ENCODE results near the gene NMT1. TPM values are rescaled to one million over a fixed set of nuclear protein-coding genes. Genes with fewer than 3 reads are reported as not detected.

Gene NMT1
- total and polyA plus RNA-seq, 2 experiments from 2014 or later = 71.2 to 126 TPM

- Histone ChIP-seq H3K79me2 (peaks cover 95% of the 10 kb centered on the region), H3K27me3 (no peaks in the 10 kb centered on the region), H3K4me2 (no peak overlapping the region), H3K4me1 (ENCODE audit: insufficient read depth) (no peaks in the 10 kb centered on the region), H3K27ac (no peak overlapping the region), H3K36me3 (replicated peaks; ENCODE audit: insufficient read depth, low read depth) (no peaks in the 10 kb centered on the region), H2AFZ (no peak overlapping the region), H3K4me3 (no peak overlapping the region), H3K9me2 (replicated peaks; ENCODE audit: insufficient read depth) (no peaks in the 10 kb centered on the region), H4K20me1 (ENCODE audit: insufficient read depth, poor library complexity, severe bottlenecking) (peaks cover 11% of the 10 kb centered on the region), H3K9me3 (ENCODE audit: low read depth) (no peaks in the 10 kb centered on the region)
- no peak for DNase-seq (ENCODE audit: low spot score)
- WGBS (ENCODE audit: low lambda C conversion rate, missing lambda C conversion rate) = 89% methylated on average over 18 of the region's 18 CpGs
- TF ChIP-seq EZH2phosphoT487 (IDR thresholded peaks at IDR 0.05; ENCODE audit: low read depth, severe bottlenecking, unreplicated experiment) (no peak), CTCF (IDR thresholded peaks at IDR 0.05; ENCODE audit: poor library complexity) (no peak), EZH2 (IDR thresholded peaks at IDR 0.05; ENCODE audit: borderline replicate concordance) (no peak)
Measured at GRCh38 chr17:45043813-45044540, 17.1 kb upstream of the NMT1 start.

- Histone ChIP-seq H3K27ac (no peak overlapping the region), H3K4me2 (no peak overlapping the region), H3K36me3 (replicated peaks; ENCODE audit: insufficient read depth, low read depth) (no peaks in the 10 kb centered on the region), H3K9me3 (ENCODE audit: low read depth) (no peaks in the 10 kb centered on the region), H4K20me1 (ENCODE audit: insufficient read depth, poor library complexity, severe bottlenecking) (peaks cover 11% of the 10 kb centered on the region), H3K79me2 (peaks cover 85% of the 10 kb centered on the region), H2AFZ (no peak overlapping the region), H3K4me3 (no peak overlapping the region), H3K4me1 (ENCODE audit: insufficient read depth) (peaks cover 9% of the 10 kb centered on the region), H3K27me3 (no peaks in the 10 kb centered on the region), H3K9me2 (replicated peaks; ENCODE audit: insufficient read depth) (no peaks in the 10 kb centered on the region)
- no peak for DNase-seq (ENCODE audit: low spot score)
- TF ChIP-seq EZH2phosphoT487 (IDR thresholded peaks at IDR 0.05; ENCODE audit: low read depth, severe bottlenecking, unreplicated experiment) (no peak), EZH2 (IDR thresholded peaks at IDR 0.05; ENCODE audit: borderline replicate concordance) (no peak), CTCF (IDR thresholded peaks at IDR 0.05; ENCODE audit: poor library complexity) (no peak)
- 92% methylated on average over 9 of the region's 9 CpGs for WGBS (ENCODE audit: low lambda C conversion rate, missing lambda C conversion rate)
Measured at GRCh38 chr17:45046537-45047125, 14.5 kb upstream of the NMT1 start.

GRCh38 chr17:45048795-45049563, 12.1 kb upstream of the NMT1 start:
- peaks cover 9% of the 10 kb centered on the region for H3K4me1 ChIP-seq (ENCODE audit: insufficient read depth)
- no peak for DNase-seq (ENCODE audit: low spot score)
- H3K79me2 ChIP-seq = peaks cover 61% of the 10 kb centered on the region
- 94% methylated on average over 8 of the region's 8 CpGs for WGBS (ENCODE audit: low lambda C conversion rate, missing lambda C conversion rate)
- H3K4me3 ChIP-seq = no peak overlapping the region
- H3K4me2 ChIP-seq = no peak overlapping the region
- no peak for TF ChIP-seq EZH2 (IDR thresholded peaks at IDR 0.05; ENCODE audit: borderline replicate concordance)
- TF ChIP-seq CTCF (IDR thresholded peaks at IDR 0.05; ENCODE audit: poor library complexity) = peak; percentile 6
- TF ChIP-seq EZH2phosphoT487 (IDR thresholded peaks at IDR 0.05; ENCODE audit: low read depth, severe bottlenecking, unreplicated experiment) = no peak
- H4K20me1 ChIP-seq (ENCODE audit: insufficient read depth, poor library complexity, severe bottlenecking) = peaks cover 8% of the 10 kb centered on the region
- no peaks in the 10 kb centered on the region for H3K9me3 ChIP-seq (ENCODE audit: low read depth)
- no peaks in the 10 kb centered on the region for H3K36me3 ChIP-seq (replicated peaks; ENCODE audit: insufficient read depth, low read depth)
- no peak overlapping the region for H2AFZ ChIP-seq
- H3K9me2 ChIP-seq (replicated peaks; ENCODE audit: insufficient read depth) = no peaks in the 10 kb centered on the region
- no peaks in the 10 kb centered on the region for H3K27me3 ChIP-seq
- no peak overlapping the region for H3K27ac ChIP-seq
